ENCODE data around the gene STARD4. TPM values are rescaled to one million over a fixed set of nuclear protein-coding genes. Genes with fewer than 3 reads are reported as not detected.

Gene STARD4
- total RNA-seq, 2 experiments from 2014 or later = 132 TPM

GRCh38 chr5:111486926-111487325 is 25.4 kb downstream of the STARD4 start:
- no peak for DNase-seq
- H3K9me3 Mint-ChIP-seq = no peaks in the 10 kb centered on the region
- POLR2A ChIA-PET = interaction anchor here (0.6 kb wide), 1 partner anchor 115 kb away, joined by 3 read pairs; no protein-coding TSS in a partner anchor
- CTCF ChIA-PET = interaction anchor here (0.7 to 1.6 kb wide), 2 partner anchors 10 to 196 kb away, joined by 3 to 7 read pairs; no protein-coding TSS in a partner anchor
- H3K27ac Mint-ChIP-seq = no peak overlapping the region
- TF ChIP-seq, protein P1, sequence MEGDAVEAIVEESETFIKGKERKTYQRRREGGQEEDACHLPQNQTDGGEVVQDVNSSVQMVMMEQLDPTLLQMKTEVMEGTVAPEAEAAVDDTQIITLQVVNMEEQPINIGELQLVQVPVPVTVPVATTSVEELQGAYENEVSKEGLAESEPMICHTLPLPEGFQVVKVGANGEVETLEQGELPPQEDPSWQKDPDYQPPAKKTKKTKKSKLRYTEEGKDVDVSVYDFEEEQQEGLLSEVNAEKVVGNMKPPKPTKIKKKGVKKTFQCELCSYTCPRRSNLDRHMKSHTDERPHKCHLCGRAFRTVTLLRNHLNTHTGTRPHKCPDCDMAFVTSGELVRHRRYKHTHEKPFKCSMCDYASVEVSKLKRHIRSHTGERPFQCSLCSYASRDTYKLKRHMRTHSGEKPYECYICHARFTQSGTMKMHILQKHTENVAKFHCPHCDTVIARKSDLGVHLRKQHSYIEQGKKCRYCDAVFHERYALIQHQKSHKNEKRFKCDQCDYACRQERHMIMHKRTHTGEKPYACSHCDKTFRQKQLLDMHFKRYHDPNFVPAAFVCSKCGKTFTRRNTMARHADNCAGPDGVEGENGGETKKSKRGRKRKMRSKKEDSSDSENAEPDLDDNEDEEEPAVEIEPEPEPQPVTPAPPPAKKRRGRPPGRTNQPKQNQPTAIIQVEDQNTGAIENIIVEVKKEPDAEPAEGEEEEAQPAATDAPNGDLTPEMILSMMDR (IDR thresholded peaks at IDR 0.05) = no peak
- ATAC-seq = peak; percentile 17
- no peaks in the 10 kb centered on the region for H3K27me3 Mint-ChIP-seq
- no peak overlapping the region for H3K4me3 Mint-ChIP-seq
- intact Hi-C loops (cut with micrococcal nuclease) = no loop called here
- H3K4me1 Mint-ChIP-seq (ENCODE audit: low read depth) = peaks cover 8% of the 10 kb centered on the region
- H3K36me3 Mint-ChIP-seq (ENCODE audit: low read depth) = peaks cover 37% of the 10 kb centered on the region

- Mint-ChIP-seq H3K4me1 (ENCODE audit: low read depth) (peaks cover 8% of the 10 kb centered on the region), H3K27ac (peak overlapping the region; percentile 31), H3K4me3 (no peak overlapping the region), H3K36me3 (ENCODE audit: low read depth) (peaks cover 40% of the 10 kb centered on the region), H3K9me3 (no peaks in the 10 kb centered on the region), H3K27me3 (no peaks in the 10 kb centered on the region)
- TF ChIP-seq, protein P1 (IDR thresholded peaks at IDR 0.05) = no peak
- intact Hi-C loops (cut with micrococcal nuclease) = no loop called here
- ChIA-PET POLR2A (no interaction called here), CTCF (interaction anchor here (0.7 to 1.6 kb wide), 2 partner anchors 9 to 195 kb away, joined by 3 to 7 read pairs; no protein-coding TSS in a partner anchor)
- ATAC-seq (no peak), DNase-seq (no peak)
Observed at GRCh38 chr5:111486055-111486454, 26.3 kb downstream of the STARD4 start.

DNA sequence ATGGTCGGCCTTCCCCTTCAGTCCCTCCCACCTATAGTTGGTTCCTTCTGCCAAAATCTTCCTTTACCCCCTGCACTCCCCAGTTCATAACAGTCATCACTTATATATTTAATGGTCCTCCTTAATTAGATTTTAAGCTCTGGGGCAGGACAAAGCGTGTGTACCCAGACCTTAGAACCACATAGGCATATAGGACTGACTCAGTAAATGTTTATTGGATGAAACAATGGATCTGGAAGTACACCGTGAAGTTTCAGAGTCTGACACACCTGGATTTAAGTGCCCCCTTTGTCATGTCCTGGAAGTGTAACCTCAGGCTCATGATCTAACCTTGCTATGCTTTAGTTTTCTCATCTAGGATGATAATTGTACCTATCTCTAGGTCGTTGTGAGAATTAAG is 32.0 kb downstream of the STARD4 start:
- ATAC-seq (no peak), DNase-seq (no peak)
- Mint-ChIP-seq H3K27ac (peak overlapping the region; percentile 10), H3K27me3 (no peaks in the 10 kb centered on the region), H3K4me1 (ENCODE audit: low read depth) (no peaks in the 10 kb centered on the region), H3K4me3 (no peak overlapping the region), H3K9me3 (no peaks in the 10 kb centered on the region), H3K36me3 (ENCODE audit: low read depth) (peaks cover 29% of the 10 kb centered on the region)
- TF ChIP-seq, protein P1 (IDR thresholded peaks at IDR 0.05) = no peak
- ChIA-PET POLR2A (no interaction called here), CTCF (interaction anchor here (1.0 to 1.1 kb wide), 2 partner anchors 146 to 202 kb away, joined by 3 read pairs; no protein-coding TSS in a partner anchor)
- intact Hi-C loops (cut with micrococcal nuclease) = no loop called here

DNA sequence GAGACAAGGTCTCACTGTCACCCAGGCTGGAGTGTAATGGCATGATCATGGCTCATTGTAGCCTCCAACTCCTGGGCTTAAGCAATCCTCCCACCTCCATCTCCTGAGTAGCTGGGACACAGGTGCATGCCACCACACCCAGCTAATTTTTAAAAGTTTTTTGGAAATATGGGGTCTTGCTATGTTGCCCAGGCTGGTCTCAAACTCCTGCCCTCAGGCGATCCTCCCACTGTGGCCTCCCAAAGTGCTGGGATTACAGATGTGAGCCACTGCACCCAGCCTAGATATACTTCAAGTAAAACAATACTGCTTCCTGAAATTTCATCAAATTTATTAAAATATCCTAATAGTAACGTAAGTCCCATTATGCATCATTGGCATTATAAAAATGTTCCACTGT is 33.4 kb downstream of the STARD4 start:
- intact Hi-C loops (cut with micrococcal nuclease) = loop anchor here (10.0 kb wide), 1 partner anchor 324 kb away; no protein-coding TSS in a partner anchor
- H3K4me1 Mint-ChIP-seq (ENCODE audit: low read depth) = no peaks in the 10 kb centered on the region
- DNase-seq (no peak), ATAC-seq (no peak)
- TF ChIP-seq, protein P1 (IDR thresholded peaks at IDR 0.05) = no peak
- no peaks in the 10 kb centered on the region for H3K27me3 Mint-ChIP-seq
- no peak overlapping the region for H3K27ac Mint-ChIP-seq
- no peaks in the 10 kb centered on the region for H3K9me3 Mint-ChIP-seq
- ChIA-PET POLR2A (no interaction called here), CTCF (interaction anchor here (1.7 to 2.7 kb wide), 2 partner anchors 200 to 319 kb away, joined by 3 to 14 read pairs; no protein-coding TSS in a partner anchor)
- no peak overlapping the region for H3K4me3 Mint-ChIP-seq
- H3K36me3 Mint-ChIP-seq (ENCODE audit: low read depth) = peaks cover 22% of the 10 kb centered on the region

DNA sequence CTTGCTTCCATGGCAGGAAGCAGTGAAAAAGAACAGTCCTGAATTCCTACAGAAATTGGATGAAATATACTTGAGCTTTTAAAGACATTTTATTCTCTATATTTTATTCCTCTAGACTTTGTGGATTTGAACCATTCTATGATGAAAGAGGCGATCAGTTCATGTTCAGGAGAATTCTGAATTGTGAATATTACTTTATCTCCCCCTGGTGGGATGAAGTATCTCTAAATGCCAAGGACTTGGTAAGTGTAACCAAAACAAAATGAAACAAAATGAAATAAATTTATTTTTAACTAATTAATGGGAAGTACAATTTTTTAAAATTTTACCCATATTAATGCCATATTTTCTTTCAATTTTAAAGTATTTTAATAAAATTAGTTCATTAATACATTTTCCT is 34.1 kb downstream of the STARD4 start:
- H3K36me3 Mint-ChIP-seq (ENCODE audit: low read depth) = peaks cover 20% of the 10 kb centered on the region
- POLR2A ChIA-PET = no interaction called here
- no peak overlapping the region for H3K4me3 Mint-ChIP-seq
- no peaks in the 10 kb centered on the region for H3K9me3 Mint-ChIP-seq
- TF ChIP-seq, protein P1 (IDR thresholded peaks at IDR 0.05) = no peak
- no peak for DNase-seq
- CTCF ChIA-PET = interaction anchor here (1.1 to 2.7 kb wide), 5 partner anchors 8 to 320 kb away, joined by 3 to 14 read pairs (median 5); no protein-coding TSS in a partner anchor
- ATAC-seq = no peak
- no peaks in the 10 kb centered on the region for H3K4me1 Mint-ChIP-seq (ENCODE audit: low read depth)
- no peaks in the 10 kb centered on the region for H3K27me3 Mint-ChIP-seq
- intact Hi-C loops (cut with micrococcal nuclease) = loop anchor here (10.0 kb wide), 1 partner anchor 323 kb away; no protein-coding TSS in a partner anchor
- no peak overlapping the region for H3K27ac Mint-ChIP-seq
